ENCODE measurements around the gene EYA4. TPM values are rescaled to one million over a fixed set of nuclear protein-coding genes. Genes with fewer than 3 reads are reported as not detected.

Gene EYA4
- total RNA-seq, 2 experiments from 2014 or later, result not detected

- no peak overlapping the region for H3K4me3 ChIP-seq (ENCODE audit: low read length)
- no peak for DNase-seq
- no peaks in the 10 kb centered on the region for H3K4me1 Mint-ChIP-seq (ENCODE audit: low read depth)
- no peaks in the 10 kb centered on the region for H3K9me3 Mint-ChIP-seq
- H3K27ac ChIP-seq (ENCODE audit: low read depth in 1 of 2, low read length in 2 of 2), result no peak overlapping the region
- no peaks in the 10 kb centered on the region for H3K27me3 Mint-ChIP-seq
- no peaks in the 10 kb centered on the region for H3K27me3 ChIP-seq (ENCODE audit: control insufficient read depth in 1 of 2, insufficient read depth in 2 of 2, low read length in 2 of 2)
- no peak overlapping the region for H3K4me3 Mint-ChIP-seq
- ATAC-seq (ENCODE audit: poor library complexity), result no peak
- intact Hi-C loops (cut with DNase I, micrococcal nuclease), result no loop called here
- H3K9me3 ChIP-seq (ENCODE audit: control insufficient read depth in 1 of 2, insufficient read depth in 1 of 2, low read length in 2 of 2), result no peaks in the 10 kb centered on the region
- H3K36me3 Mint-ChIP-seq (ENCODE audit: low read depth), result no peaks in the 10 kb centered on the region
- TF ChIP-seq CTCF (IDR thresholded peaks at IDR 0.05), result no peak
- no peaks in the 10 kb centered on the region for H3K36me3 ChIP-seq (ENCODE audit: insufficient read depth, low read length)
- CTCF ChIA-PET, result no interaction called here
- no peak overlapping the region for H3K27ac Mint-ChIP-seq
- H3K4me1 ChIP-seq (ENCODE audit: insufficient read depth, low read length), result no peaks in the 10 kb centered on the region
- POLR2A ChIA-PET, result no interaction called here
Observed at GRCh38 chr6:133201231-133201630, 39.9 kb upstream of the EYA4 start.

- no peaks in the 10 kb centered on the region for H3K36me3 Mint-ChIP-seq (ENCODE audit: low read depth)
- H3K9me3 Mint-ChIP-seq, result no peaks in the 10 kb centered on the region
- Histone ChIP-seq H3K27me3 (ENCODE audit: control insufficient read depth in 1 of 2, insufficient read depth in 2 of 2, low read length in 2 of 2) (no peaks in the 10 kb centered on the region), H3K36me3 (ENCODE audit: insufficient read depth, low read length) (no peaks in the 10 kb centered on the region), H3K27ac (ENCODE audit: low read depth in 1 of 2, low read length in 2 of 2) (no peak overlapping the region), H3K4me3 (ENCODE audit: low read length) (no peak overlapping the region), H3K4me1 (ENCODE audit: insufficient read depth, low read length) (no peaks in the 10 kb centered on the region), H3K9me3 (ENCODE audit: control insufficient read depth in 1 of 2, insufficient read depth in 1 of 2, low read length in 2 of 2) (no peaks in the 10 kb centered on the region)
- H3K4me1 Mint-ChIP-seq (ENCODE audit: low read depth), result no peaks in the 10 kb centered on the region
- no peaks in the 10 kb centered on the region for H3K27me3 Mint-ChIP-seq
- H3K27ac Mint-ChIP-seq, result no peak overlapping the region
- DNase-seq (no peak), ATAC-seq (ENCODE audit: poor library complexity) (no peak)
- ChIA-PET POLR2A (no interaction called here), CTCF (no interaction called here)
- TF ChIP-seq CTCF (IDR thresholded peaks at IDR 0.05), result no peak
- intact Hi-C loops (cut with DNase I, micrococcal nuclease), result no loop called here
- H3K4me3 Mint-ChIP-seq, result no peak overlapping the region
Observed at GRCh38 chr6:133202610-133203343, 38.4 kb upstream of the EYA4 start.

- no peaks in the 10 kb centered on the region for H3K36me3 ChIP-seq (ENCODE audit: insufficient read depth, low read length)
- H3K27ac ChIP-seq (ENCODE audit: low read depth in 1 of 2, low read length in 2 of 2), result no peak overlapping the region
- no peak for DNase-seq
- H3K9me3 ChIP-seq (ENCODE audit: control insufficient read depth in 1 of 2, insufficient read depth in 1 of 2, low read length in 2 of 2), result no peaks in the 10 kb centered on the region
- TF ChIP-seq CTCF (IDR thresholded peaks at IDR 0.05), result no peak
- Mint-ChIP-seq H3K27ac (no peak overlapping the region), H3K4me3 (no peak overlapping the region), H3K4me1 (ENCODE audit: low read depth) (no peaks in the 10 kb centered on the region), H3K27me3 (no peaks in the 10 kb centered on the region), H3K36me3 (ENCODE audit: low read depth) (no peaks in the 10 kb centered on the region), H3K9me3 (no peaks in the 10 kb centered on the region)
- intact Hi-C loops (cut with DNase I, micrococcal nuclease), result no loop called here
- ChIA-PET CTCF (no interaction called here), POLR2A (no interaction called here)
- H3K27me3 ChIP-seq (ENCODE audit: control insufficient read depth in 1 of 2, insufficient read depth in 2 of 2, low read length in 2 of 2), result no peaks in the 10 kb centered on the region
- H3K4me1 ChIP-seq (ENCODE audit: insufficient read depth, low read length), result no peaks in the 10 kb centered on the region
- no peak for ATAC-seq (ENCODE audit: poor library complexity)
- no peak overlapping the region for H3K4me3 ChIP-seq (ENCODE audit: low read length)
Observed at GRCh38 chr6:133203344-133203697, 37.8 kb upstream of the EYA4 start.
